Neural progenitor cell (in vitro differentiated cells): ENCODE results near the gene ARL3.

Experiments
- EZH2 ChIP-seq: fragments of 200-600 bp; sonication (generic); IDR thresholded peaks from 2 replicates; pipeline ENCODE4 v1.6.1; 2017; ENCODE audit warnings: antibody characterized with exemption, mild to moderate bottlenecking, moderate library complexity
- EZH2phosphoT487 ChIP-seq: fragments of 200-600 bp; sonication (generic); IDR thresholded peaks from 2 replicates; pipeline ENCODE4 v1.6.1; 2017; ENCODE audit warnings: antibody characterized with exemption
- TF ChIP-seq, protein P1 (sequence below): fragments of 200-600 bp; sonication (generic); IDR thresholded peaks from 2 replicates; pipeline ENCODE4 v1.5.1; 2017; ENCODE audit warnings: antibody characterized with exemption, mild to moderate bottlenecking

DNA sequence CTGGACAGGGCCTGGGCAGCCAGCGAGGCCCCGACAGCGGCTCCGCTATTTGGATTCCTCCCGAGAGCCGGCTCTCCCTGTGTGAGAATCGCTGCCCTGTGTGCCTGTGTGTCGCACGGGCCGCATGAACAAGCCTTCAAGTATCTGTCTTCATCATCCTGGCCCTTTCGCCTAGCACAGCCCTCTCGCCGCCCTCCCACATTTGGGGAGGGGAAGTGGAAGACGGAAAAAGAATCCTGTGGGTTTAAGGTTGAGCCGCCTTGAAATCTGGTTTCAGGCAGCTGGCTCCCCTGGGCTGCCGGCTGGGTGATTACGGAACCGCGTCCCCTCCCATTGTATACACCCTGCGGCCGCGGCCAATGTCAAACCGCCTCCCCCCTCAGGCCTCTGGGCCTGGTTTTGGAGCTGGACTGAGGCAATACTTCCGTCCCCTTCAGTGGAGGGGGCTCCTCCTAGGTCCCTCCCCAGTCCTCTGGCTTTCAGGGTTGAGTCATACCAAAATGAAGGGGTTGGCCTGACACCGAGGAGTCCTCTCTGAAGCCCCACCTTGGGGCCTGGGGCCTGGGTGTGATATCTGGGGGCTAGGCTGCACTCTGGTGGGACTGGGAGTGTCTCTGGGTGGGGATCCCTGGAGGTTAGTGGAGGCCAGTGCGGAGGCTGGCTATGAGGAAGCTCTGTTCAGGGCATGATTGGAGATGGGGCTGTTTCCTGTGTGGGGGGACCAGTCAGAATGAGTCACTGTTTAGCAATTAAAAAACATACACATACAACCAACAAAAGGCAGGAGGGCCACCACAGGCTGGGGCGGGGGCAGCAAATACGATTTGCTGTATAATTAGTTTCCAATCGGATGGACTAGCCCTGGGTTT, 68.2 kb downstream of the ARL3 start:
- TF ChIP-seq, protein P1, sequence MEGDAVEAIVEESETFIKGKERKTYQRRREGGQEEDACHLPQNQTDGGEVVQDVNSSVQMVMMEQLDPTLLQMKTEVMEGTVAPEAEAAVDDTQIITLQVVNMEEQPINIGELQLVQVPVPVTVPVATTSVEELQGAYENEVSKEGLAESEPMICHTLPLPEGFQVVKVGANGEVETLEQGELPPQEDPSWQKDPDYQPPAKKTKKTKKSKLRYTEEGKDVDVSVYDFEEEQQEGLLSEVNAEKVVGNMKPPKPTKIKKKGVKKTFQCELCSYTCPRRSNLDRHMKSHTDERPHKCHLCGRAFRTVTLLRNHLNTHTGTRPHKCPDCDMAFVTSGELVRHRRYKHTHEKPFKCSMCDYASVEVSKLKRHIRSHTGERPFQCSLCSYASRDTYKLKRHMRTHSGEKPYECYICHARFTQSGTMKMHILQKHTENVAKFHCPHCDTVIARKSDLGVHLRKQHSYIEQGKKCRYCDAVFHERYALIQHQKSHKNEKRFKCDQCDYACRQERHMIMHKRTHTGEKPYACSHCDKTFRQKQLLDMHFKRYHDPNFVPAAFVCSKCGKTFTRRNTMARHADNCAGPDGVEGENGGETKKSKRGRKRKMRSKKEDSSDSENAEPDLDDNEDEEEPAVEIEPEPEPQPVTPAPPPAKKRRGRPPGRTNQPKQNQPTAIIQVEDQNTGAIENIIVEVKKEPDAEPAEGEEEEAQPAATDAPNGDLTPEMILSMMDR: no peak
- TF ChIP-seq EZH2: no peak
- TF ChIP-seq EZH2phosphoT487: no peak
